HepG2 (cell line): ENCODE measurements around the gene CCDC9B. TPM values are rescaled to one million over a fixed set of nuclear protein-coding genes. Genes with fewer than 3 reads are reported as not detected.

Experiments
- ATAC-seq: fragments of 200-7000 bp; cut with Tn5 transposase; 3 replicates; pipeline ENCODE4 v1.9.1; 2020; ENCODE audit warnings: mild to moderate bottlenecking, moderate library complexity
- BruUV-seq: library from RNA; stranded (reverse); fragments of 400-500 nt; replicated peaks from 2 replicates; lab custom pipeline; 2021; lab: Mats Ljungman, UMichigan
- CTCF ChIA-PET: fragments of 300-600 bp; formaldehyde crosslinking; extraction: SDS; loops from one replicate; lab custom pipeline; 2021; ENCODE audit warnings: low total read pairs, inconsistent platforms, low intra/inter-chr PET ratio; lab: Yijun Ruan, JAX
- POLR2A ChIA-PET: fragments of 350-600 bp; sonication (Branson Sonifier 250); formaldehyde crosslinking; loops from one replicate; lab custom pipeline; 2020; ENCODE audit warnings: antibody characterized with exemption, inconsistent platforms; lab: Yijun Ruan, JAX
- DNase-seq: peaks from one replicate; pipeline ENCODE4 v3.0.0-alpha.2; 2015; ENCODE audit warnings: low spot score
- FAIRE-seq: peaks from 3 replicates; lab custom pipeline; 2011; peaks lifted over from hg19 to GRCh38; lab: Jason Lieb, UNC
- H2AFZ ChIP-seq: one replicate; pipeline ENCODE4 v1.6.1; 2011; ENCODE audit warnings: low read length, inconsistent platforms
- H3K27ac ChIP-seq: fragments of 300-600 bp; 3 replicates; pipeline ENCODE4 v1.8.0; 2011; ENCODE audit warnings: mixed run types, mild to moderate bottlenecking, mixed read lengths, low read length, inconsistent platforms; ENCODE audit not compliant: insufficient read depth; ENCODE audit errors: extremely low read length
- H3K27me3 ChIP-seq, 2 experiments: fragments of 200-600 bp in 1 of 2; 2 replicates in 1 of 2; 3 replicates in 1 of 2; pipeline versions ENCODE4 v1.6.0 to v1.8.0; 2011; ENCODE audit warnings: low read length in 2 of 2, mild to moderate bottlenecking in 2 of 2, moderate library complexity in 2 of 2, inconsistent platforms in 1 of 2; ENCODE audit not compliant: insufficient read depth in 2 of 2, control insufficient read depth in 1 of 2
- H3K36me3 ChIP-seq, 2 experiments: fragments of 200-600 bp in 1 of 2; replicated peaks in 1 of 2; 2 replicates in 1 of 2; 3 replicates in 1 of 2; pipeline versions ENCODE4 v1.5.1 to v1.8.0; 2011; ENCODE audit warnings: low read length in 2 of 2, inconsistent platforms in 1 of 2; ENCODE audit not compliant: insufficient read depth in 2 of 2, control insufficient read depth in 1 of 2
- H3K4me1 ChIP-seq: 2 replicates; pipeline ENCODE4 v1.5.1; 2012; ENCODE audit warnings: low read length, inconsistent platforms; ENCODE audit not compliant: insufficient read depth
- H3K4me2 ChIP-seq: 2 replicates; pipeline ENCODE4 v1.6.0; 2011; ENCODE audit warnings: low read depth, low read length, inconsistent platforms
- H3K4me3 ChIP-seq, 3 experiments: fragments of 200-600 bp in 1 of 3; sonication (generic), shearing (Covaris generic) in 1 of 3; replicated peaks in 1 of 3; 2 replicates each; pipeline ENCODE4 v1.5.1; 2011 to 2016; ENCODE audit warnings: low read length in 3 of 3, inconsistent platforms in 2 of 3, low read depth in 2 of 3, mild to moderate bottlenecking in 2 of 3, control low read depth in 1 of 3, mixed read lengths in 1 of 3; ENCODE audit not compliant: insufficient read depth in 1 of 3
- H3K79me2 ChIP-seq: one replicate; pipeline ENCODE4 v1.6.1; 2011; ENCODE audit warnings: low read length, inconsistent platforms; ENCODE audit not compliant: insufficient read depth
- H3K9ac ChIP-seq: 2 replicates; pipeline ENCODE4 v1.6.0; 2011; ENCODE audit warnings: mild to moderate bottlenecking, low read depth, low read length, inconsistent platforms; ENCODE audit not compliant: insufficient read depth
- H3K9me3 ChIP-seq: 2 replicates; pipeline ENCODE4 v1.5.1; 2012; ENCODE audit warnings: mild to moderate bottlenecking, low read length
- H4K20me1 ChIP-seq: 2 replicates; pipeline ENCODE4 v1.6.0; 2011; ENCODE audit warnings: inconsistent platforms, mild to moderate bottlenecking, low read length, moderate library complexity; ENCODE audit not compliant: insufficient read depth
- CAMTA2 ChIP-seq: sonication (generic); formaldehyde crosslinking; IDR thresholded peaks from 2 replicates; pipeline ENCODE4 v1.4.0; 2020; ENCODE audit warnings: mild to moderate bottlenecking, missing genetic modification reagents, borderline replicate concordance
- CHCHD3 ChIP-seq: sonication (generic); formaldehyde crosslinking; IDR thresholded peaks from 2 replicates; pipeline ENCODE4 v1.8.0; 2022; ENCODE audit warnings: mild to moderate bottlenecking, missing genetic modification reagents, moderate library complexity
- ETV5 ChIP-seq: IDR thresholded peaks from 2 replicates; pipeline ENCODE4 v1.6.1; 2018; ENCODE audit warnings: missing biosample characterization, missing genetic modification reagents, inconsistent platforms, borderline replicate concordance
- XRCC5 ChIP-seq: fragments of 200-400 bp; formaldehyde crosslinking; optimal IDR thresholded peaks from 2 replicates; pipeline ENCODE3; 2017; ENCODE audit warnings: mild to moderate bottlenecking, low read length
- ZNF260 ChIP-seq: sonication (generic); formaldehyde crosslinking; IDR thresholded peaks from 2 replicates; pipeline ENCODE4 v1.4.0; 2020; ENCODE audit warnings: missing genetic modification reagents, low read depth, mild to moderate bottlenecking, borderline replicate concordance
- ZNF543 ChIP-seq: sonication (generic); formaldehyde crosslinking; IDR thresholded peaks from 2 replicates; pipeline ENCODE4 v1.4.0; 2020; ENCODE audit warnings: mild to moderate bottlenecking, missing genetic modification reagents
- ZNF629 ChIP-seq: sonication (generic); formaldehyde crosslinking; conservative IDR thresholded peaks from 2 replicates; pipeline ENCODE4 v1.5.0; 2020; ENCODE audit warnings: missing genetic modification reagents
- ZSCAN12 ChIP-seq: sonication (generic); formaldehyde crosslinking; IDR thresholded peaks from 2 replicates; pipeline ENCODE4 v1.9.0; 2021; ENCODE audit warnings: mild to moderate bottlenecking, missing genetic modification reagents
- WGBS: methylation state at CpG from one replicate; pipeline ENCODE4 v1.1.6; 2017; ENCODE audit warnings: low lambda C conversion rate; 5-methylcytosine and 5-hydroxymethylcytosine counted together
- in situ Hi-C: cut with HindIII; loops from 2 replicates; pipeline ENCODE4 v1.10.0; 2017; ENCODE audit warnings: low pct_unique_long_range_greater_than_20kb; ENCODE audit not compliant: extremely low pct_ligation_motif_present
- intact Hi-C: fragments of 100-400 bp; cut with micrococcal nuclease; formaldehyde crosslinking; loops from one replicate; pipeline ENCODE4 v1.10.0; 2022; ENCODE audit not compliant: unreplicated experiment
- polyA plus RNA-seq, 8 experiments: library from polyadenylated mRNA; depleted of rRNA in 3 of 8; stranded (reverse) in 7 of 8; unstranded in 1 of 8; fragments of >200 nt; fragmentation: Illumina TruSeq in 4 of 8; extraction: Trizol in 4 of 8; gene quantifications; 2 replicates each; pipeline versions ENCODE4 v1.2.1 to v1.2.3, GENCODE V29; 2011 to 2016; ENCODE audit warnings: low read depth in 4 of 8, missing spikeins in 1 of 8, mixed read lengths in 1 of 8; ENCODE audit not compliant: insufficient read depth in 1 of 8
- total RNA-seq, 5 experiments: library from RNA; depleted of rRNA; stranded (reverse); fragments of >200 nt; fragmentation: Illumina TruSeq; extraction: Trizol; gene quantifications; 2 replicates each; pipeline ENCODE4 v1.2.3, GENCODE V29; 2016; ENCODE audit warnings: low read depth in 1 of 5
- TF ChIP-seq, protein P1 (sequence below): sonication (generic); formaldehyde crosslinking; IDR thresholded peaks from 2 replicates; pipeline ENCODE4 v1.9.0; 2022; ENCODE audit warnings: missing genetic modification reagents, mild to moderate bottlenecking, borderline replicate concordance
- TF ChIP-seq, protein P2 (sequence below): sonication (generic); formaldehyde crosslinking; IDR thresholded peaks from 2 replicates; pipeline ENCODE4 v1.4.0; 2020; ENCODE audit warnings: missing genetic modification reagents
- TF ChIP-seq, protein P3 (sequence below): sonication (generic); formaldehyde crosslinking; IDR thresholded peaks from 2 replicates; pipeline ENCODE4 v1.4.0; 2020; ENCODE audit warnings: mild to moderate bottlenecking, missing genetic modification reagents

The CCDC9B gene
- total and polyA plus RNA-seq, 2 of the 13 experiments (the other 11 are each of a cell fraction or from before 2014, with no cell fraction given) = 0.98 to 1.6 TPM

DNA sequence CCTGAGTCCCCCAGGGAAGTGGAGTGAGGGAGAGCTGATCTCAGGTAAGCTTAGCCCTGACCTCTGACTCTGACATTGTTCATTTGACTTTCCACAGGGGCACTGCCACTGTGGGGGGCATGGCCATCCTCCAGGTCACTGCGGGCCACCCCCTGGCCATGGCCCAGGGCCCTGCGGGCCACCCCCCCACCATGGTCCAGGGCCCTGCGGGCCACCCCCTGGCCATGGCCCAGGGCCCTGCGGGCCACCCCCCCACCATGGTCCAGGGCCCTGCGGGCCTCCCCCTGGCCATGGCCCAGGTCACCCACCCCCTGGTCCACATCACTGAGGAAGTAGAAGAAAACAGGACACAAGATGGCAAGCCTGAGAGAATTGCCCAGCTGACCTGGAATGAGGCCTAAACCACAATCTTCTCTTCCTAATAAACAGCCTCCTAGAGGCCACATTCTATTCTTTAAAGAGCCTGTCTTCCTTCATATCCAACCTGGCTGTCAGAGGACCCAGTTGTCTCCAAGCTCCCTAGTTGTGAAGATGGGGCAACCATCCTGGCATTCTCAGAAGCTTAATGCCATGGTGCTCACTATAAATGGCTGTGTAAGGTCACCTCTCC is 15.3 kb upstream of the CCDC9B start (continued):
- TF ChIP-seq CAMTA2 = no peak
- TF ChIP-seq ZNF260 (CRISPR knock-in tag) = no peak

DNA sequence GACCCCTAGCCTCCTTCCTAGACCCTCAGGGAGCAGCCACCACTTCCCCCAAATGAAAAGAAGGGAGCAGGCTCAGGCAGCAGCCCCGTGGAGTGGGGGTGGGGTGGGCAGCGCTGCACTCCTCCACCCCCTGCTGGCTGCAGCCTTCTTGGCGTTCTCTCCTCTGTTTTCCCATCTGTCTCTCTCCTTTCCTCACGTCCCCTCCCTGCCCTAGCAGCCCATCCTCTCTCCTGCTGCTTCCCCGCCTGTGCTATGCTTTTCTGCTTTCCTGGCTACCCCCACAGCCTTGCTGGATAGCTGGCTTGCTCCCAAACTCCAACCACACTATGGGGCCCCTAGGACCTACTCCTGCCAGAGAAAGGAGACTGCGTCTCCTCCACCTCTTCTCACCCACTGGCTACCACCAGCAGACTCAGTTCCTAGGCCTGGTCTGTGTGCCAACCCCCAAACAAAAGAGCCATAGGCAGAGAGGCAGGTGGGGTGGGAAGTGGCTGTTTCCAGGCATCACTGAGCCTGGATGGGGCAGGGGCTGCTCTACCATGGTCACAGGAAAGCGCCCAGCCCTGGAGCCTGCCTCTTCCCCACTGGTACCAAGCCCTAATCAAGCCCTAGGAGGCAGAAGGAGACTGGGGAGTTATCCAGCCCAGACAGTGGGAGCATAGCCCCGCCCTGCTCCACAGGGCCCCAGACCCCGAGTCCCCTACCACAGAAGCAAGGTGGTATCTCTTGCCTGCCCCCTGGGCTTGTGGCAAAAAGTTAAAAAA is 13.9 kb upstream of the CCDC9B start:
- WGBS = 21% methylated on average over 8 of the region's 9 CpGs
- intact Hi-C loops = no loop called here
- Histone ChIP-seq H3K9ac (no peak overlapping the region), H3K4me1 (peaks cover 41% of the 10 kb centered on the region), H3K4me2 (peak overlapping the region; percentile 29; the same call in 1 of the 2 replicates), H3K4me3 (no peak overlapping the region), H3K79me2 (no peaks in the 10 kb centered on the region), H3K9me3 (no peaks in the 10 kb centered on the region), H3K27ac (no peak overlapping the region), H3K27me3 (peaks cover 0 to 29% of the 10 kb centered on the region in 2 experiments; a peak in 4 of 5 replicates), H3K36me3 (no peaks in the 10 kb centered on the region), H4K20me1 (no peaks in the 10 kb centered on the region), H2AFZ (no peak overlapping the region)
- in situ Hi-C loops = no loop called here
- no peak for DNase-seq
- ATAC-seq = peak; percentile 65
- ChIA-PET CTCF (interaction anchor here (1.4 to 2.0 kb wide), 2 partner anchors 10 to 13 kb away, joined by 3 to 7 read pairs; partner anchors contain the start of gene CCDC9B), POLR2A (interaction anchor here (1.0 kb wide), 1 partner anchor 14 kb away, joined by 3 read pairs; the partner anchor contains the start of gene CCDC9B)
- no TSS peak for BruUV-seq
- peak; percentile 4 for FAIRE-seq
- no peak for TF ChIP-seq CHCHD3 (CRISPR knock-in tag)
- TF ChIP-seq, protein P1, sequence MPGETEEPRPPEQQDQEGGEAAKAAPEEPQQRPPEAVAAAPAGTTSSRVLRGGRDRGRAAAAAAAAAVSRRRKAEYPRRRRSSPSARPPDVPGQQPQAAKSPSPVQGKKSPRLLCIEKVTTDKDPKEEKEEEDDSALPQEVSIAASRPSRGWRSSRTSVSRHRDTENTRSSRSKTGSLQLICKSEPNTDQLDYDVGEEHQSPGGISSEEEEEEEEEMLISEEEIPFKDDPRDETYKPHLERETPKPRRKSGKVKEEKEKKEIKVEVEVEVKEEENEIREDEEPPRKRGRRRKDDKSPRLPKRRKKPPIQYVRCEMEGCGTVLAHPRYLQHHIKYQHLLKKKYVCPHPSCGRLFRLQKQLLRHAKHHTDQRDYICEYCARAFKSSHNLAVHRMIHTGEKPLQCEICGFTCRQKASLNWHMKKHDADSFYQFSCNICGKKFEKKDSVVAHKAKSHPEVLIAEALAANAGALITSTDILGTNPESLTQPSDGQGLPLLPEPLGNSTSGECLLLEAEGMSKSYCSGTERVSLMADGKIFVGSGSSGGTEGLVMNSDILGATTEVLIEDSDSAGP (CRISPR knock-in tag) = peak; percentile 18; the same call in 1 of the 2 replicates
- no peak for TF ChIP-seq ZNF629 (CRISPR knock-in tag)
- TF ChIP-seq ZSCAN12 (CRISPR knock-in tag) = no peak
- TF ChIP-seq ZNF543 (CRISPR knock-in tag) = no peak
- TF ChIP-seq ETV5 (CRISPR knock-in tag) = no peak
- TF ChIP-seq XRCC5 = no peak
- TF ChIP-seq, protein P2, sequence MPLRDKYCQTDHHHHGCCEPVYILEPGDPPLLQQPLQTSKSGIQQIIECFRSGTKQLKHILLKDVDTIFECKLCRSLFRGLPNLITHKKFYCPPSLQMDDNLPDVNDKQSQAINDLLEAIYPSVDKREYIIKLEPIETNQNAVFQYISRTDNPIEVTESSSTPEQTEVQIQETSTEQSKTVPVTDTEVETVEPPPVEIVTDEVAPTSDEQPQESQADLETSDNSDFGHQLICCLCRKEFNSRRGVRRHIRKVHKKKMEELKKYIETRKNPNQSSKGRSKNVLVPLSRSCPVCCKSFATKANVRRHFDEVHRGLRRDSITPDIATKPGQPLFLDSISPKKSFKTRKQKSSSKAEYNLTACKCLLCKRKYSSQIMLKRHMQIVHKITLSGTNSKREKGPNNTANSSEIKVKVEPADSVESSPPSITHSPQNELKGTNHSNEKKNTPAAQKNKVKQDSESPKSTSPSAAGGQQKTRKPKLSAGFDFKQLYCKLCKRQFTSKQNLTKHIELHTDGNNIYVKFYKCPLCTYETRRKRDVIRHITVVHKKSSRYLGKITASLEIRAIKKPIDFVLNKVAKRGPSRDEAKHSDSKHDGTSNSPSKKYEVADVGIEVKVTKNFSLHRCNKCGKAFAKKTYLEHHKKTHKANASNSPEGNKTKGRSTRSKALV (CRISPR knock-in tag) = no peak
- TF ChIP-seq, protein P3, sequence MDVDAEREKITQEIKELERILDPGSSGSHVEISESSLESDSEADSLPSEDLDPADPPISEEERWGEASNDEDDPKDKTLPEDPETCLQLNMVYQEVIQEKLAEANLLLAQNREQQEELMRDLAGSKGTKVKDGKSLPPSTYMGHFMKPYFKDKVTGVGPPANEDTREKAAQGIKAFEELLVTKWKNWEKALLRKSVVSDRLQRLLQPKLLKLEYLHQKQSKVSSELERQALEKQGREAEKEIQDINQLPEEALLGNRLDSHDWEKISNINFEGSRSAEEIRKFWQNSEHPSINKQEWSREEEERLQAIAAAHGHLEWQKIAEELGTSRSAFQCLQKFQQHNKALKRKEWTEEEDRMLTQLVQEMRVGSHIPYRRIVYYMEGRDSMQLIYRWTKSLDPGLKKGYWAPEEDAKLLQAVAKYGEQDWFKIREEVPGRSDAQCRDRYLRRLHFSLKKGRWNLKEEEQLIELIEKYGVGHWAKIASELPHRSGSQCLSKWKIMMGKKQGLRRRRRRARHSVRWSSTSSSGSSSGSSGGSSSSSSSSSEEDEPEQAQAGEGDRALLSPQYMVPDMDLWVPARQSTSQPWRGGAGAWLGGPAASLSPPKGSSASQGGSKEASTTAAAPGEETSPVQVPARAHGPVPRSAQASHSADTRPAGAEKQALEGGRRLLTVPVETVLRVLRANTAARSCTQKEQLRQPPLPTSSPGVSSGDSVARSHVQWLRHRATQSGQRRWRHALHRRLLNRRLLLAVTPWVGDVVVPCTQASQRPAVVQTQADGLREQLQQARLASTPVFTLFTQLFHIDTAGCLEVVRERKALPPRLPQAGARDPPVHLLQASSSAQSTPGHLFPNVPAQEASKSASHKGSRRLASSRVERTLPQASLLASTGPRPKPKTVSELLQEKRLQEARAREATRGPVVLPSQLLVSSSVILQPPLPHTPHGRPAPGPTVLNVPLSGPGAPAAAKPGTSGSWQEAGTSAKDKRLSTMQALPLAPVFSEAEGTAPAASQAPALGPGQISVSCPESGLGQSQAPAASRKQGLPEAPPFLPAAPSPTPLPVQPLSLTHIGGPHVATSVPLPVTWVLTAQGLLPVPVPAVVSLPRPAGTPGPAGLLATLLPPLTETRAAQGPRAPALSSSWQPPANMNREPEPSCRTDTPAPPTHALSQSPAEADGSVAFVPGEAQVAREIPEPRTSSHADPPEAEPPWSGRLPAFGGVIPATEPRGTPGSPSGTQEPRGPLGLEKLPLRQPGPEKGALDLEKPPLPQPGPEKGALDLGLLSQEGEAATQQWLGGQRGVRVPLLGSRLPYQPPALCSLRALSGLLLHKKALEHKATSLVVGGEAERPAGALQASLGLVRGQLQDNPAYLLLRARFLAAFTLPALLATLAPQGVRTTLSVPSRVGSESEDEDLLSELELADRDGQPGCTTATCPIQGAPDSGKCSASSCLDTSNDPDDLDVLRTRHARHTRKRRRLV (CRISPR knock-in tag) = no peak
